Adrenal gland (tissue), 12 donors: Measurements from ENCODE around the gene PCDH7. TPM values are rescaled to one million over a fixed set of nuclear protein-coding genes. Genes with fewer than 3 reads are reported as not detected.

Experiments
- DNase-seq, 7 donors: peaks; one replicate each; pipeline ENCODE4 v3.0.0-alpha.2; 2019 to 2020
- H3K27ac ChIP-seq, 5 donors: fragments of 200-600 bp; sonication (generic) in 4 of 5; 1 replicate in 3 of 5; 2 replicates in 2 of 5; pipeline versions ENCODE4 v1.5.1 to v1.8.0; 2016 to 2020; ENCODE audit warnings: mild to moderate bottlenecking in 1 of 5
- H3K27me3 ChIP-seq: fragments of 200-600 bp; 2 replicates; pipeline ENCODE4 v1.8.0; 2021
- H3K36me3 ChIP-seq, 2 donors: fragments of 200-600 bp; replicated peaks in 1 of 2; 1 replicate in 1 of 2; 2 replicates in 1 of 2; pipeline versions ENCODE4 v1.5.1 to v1.8.0; 2018 to 2022
- H3K4me1 ChIP-seq, 2 donors: fragments of 200-600 bp; replicated peaks in 1 of 2; 1 replicate in 1 of 2; 2 replicates in 1 of 2; pipeline versions ENCODE4 v1.5.1 to v1.8.0; 2018 to 2021
- H3K4me3 ChIP-seq, 4 donors: fragments of 200-600 bp; sonication (generic) in 3 of 4; one replicate each; pipeline ENCODE4 v1.5.1; 2016 to 2018
- H3K9me3 ChIP-seq, 3 donors: fragments of 200-600 bp; sonication (generic) in 1 of 3; replicated peaks in 1 of 3; 1 replicate in 2 of 3; 2 replicates in 1 of 3; pipeline versions ENCODE4 v1.5.1 to v1.8.0; 2016 to 2021
- POLR2A ChIP-seq, 2 donors: fragments of 450-650 bp; IDR thresholded peaks; one replicate each; pipeline ENCODE4 v1.6.1; 2017; ENCODE audit warnings: antibody characterized with exemption in 2 of 2, mild to moderate bottlenecking in 2 of 2, moderate library complexity in 1 of 2
- WGBS, 4 donors: extraction: QIAGEN DNeasy Blood & Tissue Kit in 2 of 4; methylation state at CpG; one replicate each; pipeline versions ENCODE4 v1.1.5 to v1.1.7; 2013 to 2017; 5-methylcytosine and 5-hydroxymethylcytosine counted together
- intact Hi-C, 2 donors: fragments of 100-400 bp; cut with DNase I; formaldehyde crosslinking; loops; one replicate each; pipeline versions ENCODE4 v1.14.1 to v1.15.0; 2022 to 2023
- polyA plus RNA-seq, 3 donors: library from polyadenylated mRNA; stranded (reverse); fragments of 200-250 nt in 2 of 3; fragments of 350-450 nt in 1 of 3; fragmentation: Illumina TruSeq in 1 of 3; extraction: RNeasy Lipid Tissue Mini Kit (QIAGEN cat#74804) in 1 of 3; gene quantifications; one replicate each; pipeline ENCODE4 v1.2.3, GENCODE V29; 2013 to 2014
- total RNA-seq, 9 donors: library from RNA; depleted of rRNA in 4 of 9; stranded (reverse); fragments of >200 nt in 4 of 9; fragments of 120-200 nt in 1 of 9; fragmentation: NEBNext Ultra II Directional in 1 of 9; extraction: Animal tissue kit (Norgen Biotek cat#: 25700) in 1 of 9; gene quantifications; one replicate each; pipeline versions ENCODE4 v1.1.0 to v1.2.4, GENCODE V29; 2013 to 2023
- TF ChIP-seq, protein P1 (sequence below), 6 experiments: fragments of 450-650 bp in 4 of 6; fragments of 200-600 bp in 2 of 6; sonication (generic) in 1 of 6; IDR thresholded peaks; 1 replicate in 5 of 6; 2 replicates in 1 of 6; pipeline versions ENCODE4 v1.5.1 to v1.8.0; 2016 to 2021; ENCODE audit warnings: antibody characterized with exemption in 6 of 6, mild to moderate bottlenecking in 2 of 6, moderate library complexity in 1 of 6
- donor health status: healthy with polysubstance abuse.
- donor health status: Bipolar disorder and iron deficiency.
- donor health status: DM: yes; HTN: yes; CAD: no.
- donor health status: DM: no; HTN: no; CAD: no.
- donor health status: DM: no; HTN: no; CAD: no.
- donor health status: DM: yes; HTN: yes; CAD: no.

Gene PCDH7
- total and polyA plus RNA-seq, 12 donors = 0.74 to 13.0 (median 4.3) TPM

GRCh38 chr4:30770049-30770549 lies 49.9 kb downstream of the PCDH7 start:
- no peaks in the 10 kb centered on the region for H3K4me1 ChIP-seq
- TF ChIP-seq, protein P1, sequence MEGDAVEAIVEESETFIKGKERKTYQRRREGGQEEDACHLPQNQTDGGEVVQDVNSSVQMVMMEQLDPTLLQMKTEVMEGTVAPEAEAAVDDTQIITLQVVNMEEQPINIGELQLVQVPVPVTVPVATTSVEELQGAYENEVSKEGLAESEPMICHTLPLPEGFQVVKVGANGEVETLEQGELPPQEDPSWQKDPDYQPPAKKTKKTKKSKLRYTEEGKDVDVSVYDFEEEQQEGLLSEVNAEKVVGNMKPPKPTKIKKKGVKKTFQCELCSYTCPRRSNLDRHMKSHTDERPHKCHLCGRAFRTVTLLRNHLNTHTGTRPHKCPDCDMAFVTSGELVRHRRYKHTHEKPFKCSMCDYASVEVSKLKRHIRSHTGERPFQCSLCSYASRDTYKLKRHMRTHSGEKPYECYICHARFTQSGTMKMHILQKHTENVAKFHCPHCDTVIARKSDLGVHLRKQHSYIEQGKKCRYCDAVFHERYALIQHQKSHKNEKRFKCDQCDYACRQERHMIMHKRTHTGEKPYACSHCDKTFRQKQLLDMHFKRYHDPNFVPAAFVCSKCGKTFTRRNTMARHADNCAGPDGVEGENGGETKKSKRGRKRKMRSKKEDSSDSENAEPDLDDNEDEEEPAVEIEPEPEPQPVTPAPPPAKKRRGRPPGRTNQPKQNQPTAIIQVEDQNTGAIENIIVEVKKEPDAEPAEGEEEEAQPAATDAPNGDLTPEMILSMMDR (IDR thresholded peaks at IDR 0.05) = no peak
- TF ChIP-seq POLR2A (IDR thresholded peaks at IDR 0.05) = no peak
- H3K4me3 ChIP-seq = no peak overlapping the region
- H3K27ac ChIP-seq = no peak overlapping the region
- H3K36me3 ChIP-seq = no peaks in the 10 kb centered on the region
- no peaks in the 10 kb centered on the region for H3K9me3 ChIP-seq
- WGBS, 4 donors = 32 to 46% (median 40%) methylated on average over 2 of the region's 2 CpGs
- DNase-seq = no peak
- H3K27me3 ChIP-seq = no peaks in the 10 kb centered on the region
- intact Hi-C loops = no loop called here

DNA sequence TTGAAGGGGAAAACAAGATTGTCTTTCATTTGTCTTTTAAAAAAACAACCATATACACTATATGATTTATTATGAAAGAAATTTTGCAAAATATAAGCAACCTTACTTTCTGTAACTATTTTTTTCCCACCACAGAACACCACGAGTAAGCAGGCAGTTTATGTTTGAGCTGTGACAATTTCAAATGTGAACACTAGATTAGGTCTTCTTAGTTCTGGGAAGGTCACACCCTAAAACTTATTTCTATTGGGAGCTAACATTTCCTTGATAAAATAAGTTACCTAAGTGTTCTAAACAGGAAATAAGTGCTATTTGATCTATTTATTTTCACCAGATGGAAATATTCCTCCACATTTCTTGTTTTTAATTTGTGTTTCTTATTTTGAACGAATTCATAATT lies 50.6 kb downstream of the PCDH7 start:
- no peak overlapping the region for H3K27ac ChIP-seq
- intact Hi-C loops = no loop called here

GRCh38 chr4:30776451-30776850 lies 56.3 kb downstream of the PCDH7 start:
- 65 to 77% (median 70%) methylated on average over 3 of the region's 3 CpGs for WGBS, 4 donors
- DNase-seq = no peak
- H3K27ac ChIP-seq = no peak overlapping the region

More for the DNA sequence above, 50.6 kb downstream of the PCDH7 start:
- no peaks in the 10 kb centered on the region for H3K36me3 ChIP-seq
- 50 to 62% (median 53%) methylated on average over 2 of the region's 2 CpGs for WGBS, 4 donors
- no peaks in the 10 kb centered on the region for H3K27me3 ChIP-seq
- H3K4me1 ChIP-seq = no peaks in the 10 kb centered on the region
- TF ChIP-seq POLR2A (IDR thresholded peaks at IDR 0.05) = no peak
- TF ChIP-seq, protein P1 (IDR thresholded peaks at IDR 0.05) = no peak
- no peak overlapping the region for H3K4me3 ChIP-seq
- H3K9me3 ChIP-seq = no peaks in the 10 kb centered on the region
- DNase-seq = no peak

DNA sequence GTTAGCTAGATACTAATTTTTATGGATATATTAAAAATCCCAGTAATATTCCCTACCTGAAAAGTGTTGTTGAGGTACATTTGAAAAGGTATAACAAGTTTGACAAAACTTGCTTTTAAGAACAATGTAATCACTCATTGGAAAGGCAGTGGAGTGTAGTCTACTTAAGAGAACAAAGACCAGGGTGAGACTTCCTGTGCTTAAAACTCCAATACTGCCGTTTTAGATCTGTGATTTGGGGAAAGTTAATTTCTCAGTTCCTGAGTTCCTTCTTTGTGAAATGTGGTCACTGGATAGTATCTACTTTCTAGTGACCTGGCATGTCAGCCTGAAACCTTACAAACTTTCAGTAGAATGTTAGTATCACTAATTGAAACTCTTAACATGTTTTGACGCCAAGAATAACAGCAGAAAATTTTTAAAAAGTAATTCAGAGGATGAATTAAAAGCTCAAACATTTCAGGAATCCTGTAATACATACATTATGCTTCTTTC lies 56.8 kb downstream of the PCDH7 start:
- no peak for DNase-seq
- Histone ChIP-seq H3K27ac (no peak overlapping the region), H3K27me3 (no peaks in the 10 kb centered on the region), H3K9me3 (no peaks in the 10 kb centered on the region), H3K4me3 (no peak overlapping the region), H3K4me1 (no peaks in the 10 kb centered on the region), H3K36me3 (no peaks in the 10 kb centered on the region)
- intact Hi-C loops = no loop called here
- 44 to 62% (median 50%) methylated on average over 2 of the region's 2 CpGs for whole genome bisulfite sequencing, 4 donors
- no peak for TF ChIP-seq POLR2A (IDR thresholded peaks at IDR 0.05)
- TF ChIP-seq, protein P1 (IDR thresholded peaks at IDR 0.05) = no peak

More at GRCh38 chr4:30776451-30776850, 56.3 kb downstream of the PCDH7 start:
- Histone ChIP-seq H3K4me1 (no peaks in the 10 kb centered on the region), H3K9me3 (no peaks in the 10 kb centered on the region), H3K36me3 (no peaks in the 10 kb centered on the region), H3K4me3 (no peak overlapping the region), H3K27me3 (no peaks in the 10 kb centered on the region)
- intact Hi-C loops = no loop called here
- no peak for TF ChIP-seq POLR2A (IDR thresholded peaks at IDR 0.05)
- TF ChIP-seq, protein P1 (IDR thresholded peaks at IDR 0.05) = no peak
